ENCODE data around the gene CD48. TPM values are rescaled to one million over a fixed set of nuclear protein-coding genes. Genes with fewer than 3 reads are reported as not detected.

Gene CD48
- total RNA-seq, 2 experiments from 2014 or later, result 387 to 395 TPM

GRCh38 chr1:160738271-160738670 lies 26.6 kb upstream of the CD48 start:
- no peak overlapping the region for H3K4me3 ChIP-seq (ENCODE audit: low read length)
- H3K27me3 Mint-ChIP-seq, result no peaks in the 10 kb centered on the region
- no peak for ATAC-seq (ENCODE audit: poor library complexity)
- no peak overlapping the region for H3K4me3 Mint-ChIP-seq
- H3K9me3 ChIP-seq (ENCODE audit: control insufficient read depth in 1 of 2, insufficient read depth in 1 of 2, low read length in 2 of 2), result peaks cover 4 to 10% of the 10 kb centered on the region in 2 experiments
- H3K36me3 ChIP-seq (ENCODE audit: insufficient read depth, low read length), result no peaks in the 10 kb centered on the region
- intact Hi-C loops (cut with DNase I, micrococcal nuclease), result no loop called here
- peaks cover 3% of the 10 kb centered on the region for H3K36me3 Mint-ChIP-seq (ENCODE audit: low read depth)
- H3K27ac Mint-ChIP-seq, result no peak overlapping the region
- H3K4me1 ChIP-seq (ENCODE audit: insufficient read depth, low read length), result peaks cover 31% of the 10 kb centered on the region
- H3K27ac ChIP-seq (ENCODE audit: low read depth in 1 of 2, low read length in 2 of 2), result peak overlapping the region in 1 of 2 donors; percentile 24
- no peaks in the 10 kb centered on the region for H3K27me3 ChIP-seq (ENCODE audit: control insufficient read depth in 1 of 2, insufficient read depth in 2 of 2, low read length in 2 of 2)
- peaks cover 14% of the 10 kb centered on the region for H3K4me1 Mint-ChIP-seq (ENCODE audit: low read depth)
- ChIA-PET POLR2A (no interaction called here), CTCF (interaction anchor here (1.0 to 1.4 kb wide), 3 partner anchors 30 to 96 kb away, joined by 3 to 5 read pairs (median 3); no protein-coding TSS in a partner anchor)
- DNase-seq, result peak in 1 of 14 experiments; percentile 47
- H3K9me3 Mint-ChIP-seq, result no peaks in the 10 kb centered on the region
- TF ChIP-seq CTCF (IDR thresholded peaks at IDR 0.05), result no peak

DNA sequence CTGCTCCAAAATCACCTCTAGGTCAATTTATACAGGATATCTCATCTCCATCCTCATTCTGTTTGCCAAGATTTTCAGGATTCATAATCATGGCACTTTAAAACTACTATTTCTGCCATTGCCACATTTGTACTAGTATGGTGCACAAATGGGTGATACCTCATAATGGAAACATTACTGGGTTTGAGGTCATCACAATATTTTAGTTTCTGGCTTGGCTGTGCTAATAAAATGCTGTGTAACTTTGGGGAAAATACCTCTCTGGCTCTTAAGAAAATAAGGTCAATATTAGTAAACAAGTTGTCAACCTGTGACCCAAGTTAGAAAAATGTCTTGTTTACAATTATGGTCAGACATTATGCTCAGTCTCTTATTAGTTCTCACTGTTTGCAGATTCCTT lies 22.7 kb upstream of the CD48 start:
- ChIA-PET CTCF (no interaction called here), POLR2A (no interaction called here)
- no peak overlapping the region for H3K27ac ChIP-seq (ENCODE audit: low read depth in 1 of 2, low read length in 2 of 2)
- no peaks in the 10 kb centered on the region for H3K36me3 ChIP-seq (ENCODE audit: insufficient read depth, low read length)
- peaks cover 31% of the 10 kb centered on the region for H3K4me1 Mint-ChIP-seq (ENCODE audit: low read depth)
- intact Hi-C loops (cut with DNase I, micrococcal nuclease), result no loop called here
- H3K27me3 Mint-ChIP-seq, result no peaks in the 10 kb centered on the region
- H3K27ac Mint-ChIP-seq, result no peak overlapping the region
- peaks cover 4 to 10% of the 10 kb centered on the region in 2 experiments for H3K9me3 ChIP-seq (ENCODE audit: control insufficient read depth in 1 of 2, insufficient read depth in 1 of 2, low read length in 2 of 2)
- no peak overlapping the region for H3K4me3 ChIP-seq (ENCODE audit: low read length)
- DNase-seq (no peak), ATAC-seq (ENCODE audit: poor library complexity) (no peak)
- peaks cover 3% of the 10 kb centered on the region for H3K36me3 Mint-ChIP-seq (ENCODE audit: low read depth)
- H3K4me3 Mint-ChIP-seq, result no peak overlapping the region
- H3K4me1 ChIP-seq (ENCODE audit: insufficient read depth, low read length), result peaks cover 7% of the 10 kb centered on the region
- no peaks in the 10 kb centered on the region for H3K27me3 ChIP-seq (ENCODE audit: control insufficient read depth in 1 of 2, insufficient read depth in 2 of 2, low read length in 2 of 2)
- no peak for TF ChIP-seq CTCF (IDR thresholded peaks at IDR 0.05)
- peaks cover 3% of the 10 kb centered on the region for H3K9me3 Mint-ChIP-seq

DNA sequence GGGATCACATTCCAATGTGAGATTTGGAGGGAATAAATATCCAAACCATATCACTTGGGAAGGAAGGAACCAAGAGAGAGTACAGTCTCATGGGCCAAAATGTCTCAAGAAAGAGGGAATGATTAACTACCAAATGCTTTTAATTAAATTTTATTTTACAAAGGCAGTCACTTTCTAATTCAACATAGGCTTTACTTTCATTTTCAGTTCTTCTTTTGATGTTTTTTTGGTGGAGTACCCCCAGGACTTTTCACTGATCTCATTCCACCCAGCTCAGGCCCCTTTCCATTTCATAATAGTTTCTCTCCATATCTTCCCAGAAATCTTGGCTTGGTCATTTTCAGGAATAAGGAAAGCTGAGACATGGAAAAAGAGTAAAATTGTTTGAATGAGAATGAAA lies 22.3 kb upstream of the CD48 start:
- Histone ChIP-seq H3K36me3 (ENCODE audit: insufficient read depth, low read length) (no peaks in the 10 kb centered on the region), H3K4me3 (ENCODE audit: low read length) (no peak overlapping the region), H3K27me3 (ENCODE audit: control insufficient read depth in 1 of 2, insufficient read depth in 2 of 2, low read length in 2 of 2) (no peaks in the 10 kb centered on the region), H3K9me3 (ENCODE audit: control insufficient read depth in 1 of 2, insufficient read depth in 1 of 2, low read length in 2 of 2) (peaks cover 4 to 10% of the 10 kb centered on the region in 2 experiments), H3K4me1 (ENCODE audit: insufficient read depth, low read length) (peaks cover 7% of the 10 kb centered on the region), H3K27ac (ENCODE audit: low read depth in 1 of 2, low read length in 2 of 2) (no peak overlapping the region)
- no peaks in the 10 kb centered on the region for H3K27me3 Mint-ChIP-seq
- peak overlapping the region; percentile 1 for H3K4me3 Mint-ChIP-seq
- ATAC-seq (ENCODE audit: poor library complexity), result no peak
- H3K9me3 Mint-ChIP-seq, result peaks cover 3% of the 10 kb centered on the region
- H3K27ac Mint-ChIP-seq, result no peak overlapping the region
- intact Hi-C loops (cut with DNase I, micrococcal nuclease), result no loop called here
- no peak for DNase-seq
- peaks cover 31% of the 10 kb centered on the region for H3K4me1 Mint-ChIP-seq (ENCODE audit: low read depth)
- H3K36me3 Mint-ChIP-seq (ENCODE audit: low read depth), result peaks cover 3% of the 10 kb centered on the region
- CTCF ChIA-PET, result interaction anchor here (1.3 kb wide), 1 partner anchor 218 kb away, joined by 3 read pairs; no protein-coding TSS in a partner anchor
- POLR2A ChIA-PET, result no interaction called here
- TF ChIP-seq CTCF (IDR thresholded peaks at IDR 0.05), result no peak

All from CD4-positive, alpha-beta T cell (primary cell).